ENCODE measurements around the gene FUZ.

DNA sequence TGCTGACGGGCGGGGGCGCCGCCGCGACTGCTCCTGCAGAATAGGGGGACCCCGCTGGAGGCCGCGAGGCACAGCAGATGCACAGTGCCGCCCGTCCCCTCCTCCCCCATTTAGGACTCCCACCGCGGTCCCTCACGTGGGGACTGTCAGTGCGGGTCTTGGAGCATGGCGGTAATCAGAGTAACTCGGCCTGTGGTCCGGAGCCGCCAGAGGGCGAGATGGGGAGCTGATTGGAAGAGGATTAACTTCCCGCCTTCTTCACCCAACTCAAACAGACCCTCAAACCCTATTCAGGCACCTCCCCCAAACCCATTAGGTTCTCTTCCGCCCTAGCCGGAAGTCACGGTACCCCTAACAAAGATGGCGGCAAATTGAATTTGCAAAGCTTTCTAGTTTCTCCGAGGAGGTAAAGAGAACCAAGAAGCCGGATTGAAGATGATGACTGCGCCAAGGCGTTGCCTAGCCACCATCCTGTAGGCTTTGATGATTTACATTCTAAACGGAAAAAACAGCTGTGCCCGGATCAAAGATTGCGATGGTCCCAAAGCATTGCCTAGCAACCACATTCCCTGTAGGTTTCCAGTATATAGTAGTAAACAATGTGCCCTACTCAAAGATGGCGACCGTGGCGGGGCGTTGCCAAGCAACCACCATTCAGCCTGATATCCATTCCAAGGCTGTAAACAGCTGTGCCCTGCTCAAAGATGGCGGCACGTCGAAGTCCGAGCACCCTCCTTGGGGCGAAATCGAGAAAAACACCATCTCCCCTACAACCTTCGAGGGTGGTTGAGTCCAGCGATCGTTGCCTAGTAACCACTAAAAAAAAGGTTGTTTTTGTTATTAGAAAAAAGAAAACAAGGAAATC, at the start of gene FUZ:
- TF ChIP-seq, protein P1, sequence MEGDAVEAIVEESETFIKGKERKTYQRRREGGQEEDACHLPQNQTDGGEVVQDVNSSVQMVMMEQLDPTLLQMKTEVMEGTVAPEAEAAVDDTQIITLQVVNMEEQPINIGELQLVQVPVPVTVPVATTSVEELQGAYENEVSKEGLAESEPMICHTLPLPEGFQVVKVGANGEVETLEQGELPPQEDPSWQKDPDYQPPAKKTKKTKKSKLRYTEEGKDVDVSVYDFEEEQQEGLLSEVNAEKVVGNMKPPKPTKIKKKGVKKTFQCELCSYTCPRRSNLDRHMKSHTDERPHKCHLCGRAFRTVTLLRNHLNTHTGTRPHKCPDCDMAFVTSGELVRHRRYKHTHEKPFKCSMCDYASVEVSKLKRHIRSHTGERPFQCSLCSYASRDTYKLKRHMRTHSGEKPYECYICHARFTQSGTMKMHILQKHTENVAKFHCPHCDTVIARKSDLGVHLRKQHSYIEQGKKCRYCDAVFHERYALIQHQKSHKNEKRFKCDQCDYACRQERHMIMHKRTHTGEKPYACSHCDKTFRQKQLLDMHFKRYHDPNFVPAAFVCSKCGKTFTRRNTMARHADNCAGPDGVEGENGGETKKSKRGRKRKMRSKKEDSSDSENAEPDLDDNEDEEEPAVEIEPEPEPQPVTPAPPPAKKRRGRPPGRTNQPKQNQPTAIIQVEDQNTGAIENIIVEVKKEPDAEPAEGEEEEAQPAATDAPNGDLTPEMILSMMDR (conservative IDR thresholded peaks at IDR 0.05 in 1 of 2, IDR thresholded peaks at IDR 0.05 in 1 of 2; ENCODE audit: low read depth in 1 of 2, low read length in 2 of 2) = peak; percentile 29 to 32
- no peak for TF ChIP-seq EZH2 (IDR thresholded peaks at IDR 0.05; ENCODE audit: low read length, missing control alignments)
